ENCODE measurements around the gene HAS3.
"Not testable (repeated sequence)": the region's sequence is repeated elsewhere in the genome, so short reads cannot be mapped to it uniquely, and the experiment has no call there.

HAS3 gene

GRCh38 chr16:69105501-69106361, at the start of gene HAS3:
Gene HAS3, plus strand, starts transcription at chr16:69105653. Its CDS starts 3,743 bp downstream, at chr16:69109396.
- H3K4me1 Mint-ChIP-seq: peaks cover 24% of the 10 kb centered on the region
- peaks cover 21% of the 10 kb centered on the region for H3K27me3 Mint-ChIP-seq
- H3K9me3 Mint-ChIP-seq: no peaks in the 10 kb centered on the region
- peaks cover 8% of the 10 kb centered on the region for H3K36me3 Mint-ChIP-seq
- H3K4me3 Mint-ChIP-seq: peak within 1 kb of the TSS; percentile 88
- no peak within 1 kb of the TSS for H3K27ac Mint-ChIP-seq

- H3K27me3 Mint-ChIP-seq: no peaks in the 10 kb centered on the region
- H3K36me3 Mint-ChIP-seq: peaks cover 5% of the 10 kb centered on the region
- H3K4me3 Mint-ChIP-seq: no peak overlapping the region
- H3K4me1 Mint-ChIP-seq: no peaks in the 10 kb centered on the region
- no peaks in the 10 kb centered on the region for H3K9me3 Mint-ChIP-seq
- H3K27ac Mint-ChIP-seq: no peak overlapping the region
Measured at GRCh38 chr16:69055980-69056379, 49.5 kb upstream of the HAS3 start.

- Mint-ChIP-seq H3K4me3 (no peak overlapping the region), H3K9me3 (no peaks in the 10 kb centered on the region), H3K4me1 (no peaks in the 10 kb centered on the region), H3K36me3 (peaks cover 5% of the 10 kb centered on the region), H3K27ac (no peak overlapping the region), H3K27me3 (no peaks in the 10 kb centered on the region)
Measured at GRCh38 chr16:69056421-69056820, 49.0 kb upstream of the HAS3 start.

GRCh38 chr16:69057400-69058378, 47.8 kb upstream of the HAS3 start:
- H3K36me3 Mint-ChIP-seq: peaks cover 5% of the 10 kb centered on the region
- no peaks in the 10 kb centered on the region for H3K27me3 Mint-ChIP-seq
- no peaks in the 10 kb centered on the region for H3K4me1 Mint-ChIP-seq
- H3K9me3 Mint-ChIP-seq: no peaks in the 10 kb centered on the region
- H3K4me3 Mint-ChIP-seq: no peak overlapping the region
- H3K27ac Mint-ChIP-seq: no peak overlapping the region

GRCh38 chr16:69063491-69063890, 42.0 kb upstream of the HAS3 start:
- not testable (repeated sequence) for H3K4me1 Mint-ChIP-seq, H3K36me3 Mint-ChIP-seq, H3K27me3 Mint-ChIP-seq, H3K27ac Mint-ChIP-seq, H3K4me3 Mint-ChIP-seq, H3K9me3 Mint-ChIP-seq

- peaks cover 2% of the 10 kb centered on the region for H3K36me3 Mint-ChIP-seq
- no peaks in the 10 kb centered on the region for H3K9me3 Mint-ChIP-seq
- H3K4me1 Mint-ChIP-seq: no peaks in the 10 kb centered on the region
- H3K4me3 Mint-ChIP-seq: no peak overlapping the region
- H3K27me3 Mint-ChIP-seq: no peaks in the 10 kb centered on the region
- H3K27ac Mint-ChIP-seq: no peak overlapping the region
Measured at GRCh38 chr16:69064124-69064763, 41.2 kb upstream of the HAS3 start.

GRCh38 chr16:69064764-69065313, 40.6 kb upstream of the HAS3 start:
- Mint-ChIP-seq H3K9me3 (no peaks in the 10 kb centered on the region), H3K4me1 (no peaks in the 10 kb centered on the region), H3K27ac (no peak overlapping the region), H3K36me3 (peaks cover 2% of the 10 kb centered on the region), H3K27me3 (no peaks in the 10 kb centered on the region), H3K4me3 (no peak overlapping the region)

- H3K4me1 Mint-ChIP-seq: no peaks in the 10 kb centered on the region
- H3K4me3 Mint-ChIP-seq: no peak overlapping the region
- H3K9me3 Mint-ChIP-seq: no peaks in the 10 kb centered on the region
- H3K36me3 Mint-ChIP-seq: peaks cover 2% of the 10 kb centered on the region
- H3K27ac Mint-ChIP-seq: peak overlapping the region; percentile 56
- H3K27me3 Mint-ChIP-seq: no peaks in the 10 kb centered on the region
Measured at GRCh38 chr16:69069504-69069903, 35.9 kb upstream of the HAS3 start.

GRCh38 chr16:69071036-69071435, 34.4 kb upstream of the HAS3 start:
- Mint-ChIP-seq H3K27me3 (no peaks in the 10 kb centered on the region), H3K9me3 (no peaks in the 10 kb centered on the region), H3K27ac (no peak overlapping the region), H3K36me3 (peaks cover under 1% of the 10 kb centered on the region), H3K4me1 (no peaks in the 10 kb centered on the region), H3K4me3 (no peak overlapping the region)

GRCh38 chr16:69072640-69072974, 32.8 kb upstream of the HAS3 start:
- Mint-ChIP-seq H3K36me3 (no peaks in the 10 kb centered on the region), H3K27ac (peak overlapping the region; percentile 17), H3K4me1 (no peaks in the 10 kb centered on the region), H3K4me3 (no peak overlapping the region), H3K9me3 (no peaks in the 10 kb centered on the region), H3K27me3 (no peaks in the 10 kb centered on the region)

GRCh38 chr16:69073181-69073702, 32.2 kb upstream of the HAS3 start:
- Mint-ChIP-seq H3K4me3 (no peak overlapping the region), H3K27me3 (no peaks in the 10 kb centered on the region), H3K27ac (no peak overlapping the region), H3K9me3 (no peaks in the 10 kb centered on the region), H3K4me1 (no peaks in the 10 kb centered on the region), H3K36me3 (no peaks in the 10 kb centered on the region)

- Mint-ChIP-seq H3K27ac (no peak overlapping the region), H3K9me3 (no peaks in the 10 kb centered on the region), H3K4me1 (no peaks in the 10 kb centered on the region), H3K4me3 (no peak overlapping the region), H3K36me3 (no peaks in the 10 kb centered on the region), H3K27me3 (no peaks in the 10 kb centered on the region)
Measured at GRCh38 chr16:69077251-69077650, 28.2 kb upstream of the HAS3 start.

- Mint-ChIP-seq H3K27ac (no peak overlapping the region), H3K9me3 (no peaks in the 10 kb centered on the region), H3K4me1 (no peaks in the 10 kb centered on the region), H3K4me3 (no peak overlapping the region), H3K36me3 (no peaks in the 10 kb centered on the region), H3K27me3 (no peaks in the 10 kb centered on the region)
Measured at GRCh38 chr16:69078073-69078472, 27.4 kb upstream of the HAS3 start.

GRCh38 chr16:69079697-69080096, 25.8 kb upstream of the HAS3 start:
- Mint-ChIP-seq H3K27ac (no peak overlapping the region), H3K27me3 (no peaks in the 10 kb centered on the region), H3K4me1 (no peaks in the 10 kb centered on the region), H3K9me3 (no peaks in the 10 kb centered on the region), H3K36me3 (no peaks in the 10 kb centered on the region), H3K4me3 (no peak overlapping the region)

GRCh38 chr16:69083306-69083941, 22.0 kb upstream of the HAS3 start:
- H3K4me1 Mint-ChIP-seq: no peaks in the 10 kb centered on the region
- H3K4me3 Mint-ChIP-seq: no peak overlapping the region
- no peaks in the 10 kb centered on the region for H3K9me3 Mint-ChIP-seq
- no peaks in the 10 kb centered on the region for H3K27me3 Mint-ChIP-seq
- no peaks in the 10 kb centered on the region for H3K36me3 Mint-ChIP-seq
- H3K27ac Mint-ChIP-seq: no peak overlapping the region

Data from activated naive CD4-positive, alpha-beta T cell treated with anti-CD3 and anti-CD28 coated beads, Interleukin-2, amount 50 U/mL, for 24 hours (primary cell).